ENCODE measurements around the gene FLT4. TPM values are rescaled to one million over a fixed set of nuclear protein-coding genes. Genes with fewer than 3 reads are reported as not detected.

Gene FLT4
- total and polyA plus RNA-seq, 12 donors: 3.3 to 80.1 (median 25.5) TPM

DNA sequence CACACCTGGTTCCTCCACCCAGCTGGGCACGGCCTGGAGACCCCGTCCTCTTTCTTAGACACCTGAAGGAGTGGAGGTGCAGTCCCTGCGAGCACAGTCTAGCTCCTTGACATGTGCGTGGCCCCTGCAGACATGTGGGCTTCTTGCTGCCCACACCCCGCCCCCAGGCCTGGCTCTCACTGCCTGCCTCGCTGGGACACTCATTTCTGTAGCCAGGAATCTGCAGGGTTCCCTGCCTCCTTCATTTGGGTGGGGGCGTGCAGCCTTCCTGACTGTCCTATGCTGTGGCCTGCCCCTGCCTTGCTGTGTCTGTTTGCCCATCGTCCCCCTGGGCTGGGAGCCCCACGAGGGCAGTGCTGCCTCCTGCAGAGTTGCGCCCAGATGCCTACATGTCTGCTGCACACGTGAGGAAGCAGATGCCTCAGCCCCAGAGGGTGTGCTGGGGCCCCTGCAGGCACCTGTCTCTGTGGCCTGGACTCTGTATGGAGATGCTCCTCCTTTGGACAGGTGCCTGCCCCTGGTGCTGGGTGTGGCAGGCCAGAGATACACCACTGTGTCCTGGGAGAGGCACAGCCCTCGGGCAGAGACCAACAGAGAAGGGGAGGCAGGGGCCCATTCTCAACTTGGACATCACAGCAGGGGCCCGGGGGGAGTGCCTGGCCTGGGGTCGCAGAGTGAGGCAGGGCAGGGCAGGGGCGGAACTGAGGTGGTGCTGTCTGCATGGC is 22.6 kb downstream of the FLT4 start:
- intact Hi-C loops (cut with DNase I): no loop called here
- Histone ChIP-seq H3K9me3 (replicated peaks in 1 of 3) (no peaks in the 10 kb centered on the region), H3K4me3 (no peak overlapping the region), H3K27me3 (no peaks in the 10 kb centered on the region), H3K36me3 (replicated peaks in 1 of 2) (no peaks in the 10 kb centered on the region), H3K27ac (no peak overlapping the region), H3K4me1 (replicated peaks in 1 of 2) (no peaks in the 10 kb centered on the region)
- WGBS, 4 donors: 77 to 90% (median 80%) methylated on average over 2 to 15 of the region's 15 CpGs
- DNase-seq: no peak
- TF ChIP-seq POLR2A (IDR thresholded peaks at IDR 0.05) (no peak), CTCF (IDR thresholded peaks at IDR 0.05) (no peak)

DNA sequence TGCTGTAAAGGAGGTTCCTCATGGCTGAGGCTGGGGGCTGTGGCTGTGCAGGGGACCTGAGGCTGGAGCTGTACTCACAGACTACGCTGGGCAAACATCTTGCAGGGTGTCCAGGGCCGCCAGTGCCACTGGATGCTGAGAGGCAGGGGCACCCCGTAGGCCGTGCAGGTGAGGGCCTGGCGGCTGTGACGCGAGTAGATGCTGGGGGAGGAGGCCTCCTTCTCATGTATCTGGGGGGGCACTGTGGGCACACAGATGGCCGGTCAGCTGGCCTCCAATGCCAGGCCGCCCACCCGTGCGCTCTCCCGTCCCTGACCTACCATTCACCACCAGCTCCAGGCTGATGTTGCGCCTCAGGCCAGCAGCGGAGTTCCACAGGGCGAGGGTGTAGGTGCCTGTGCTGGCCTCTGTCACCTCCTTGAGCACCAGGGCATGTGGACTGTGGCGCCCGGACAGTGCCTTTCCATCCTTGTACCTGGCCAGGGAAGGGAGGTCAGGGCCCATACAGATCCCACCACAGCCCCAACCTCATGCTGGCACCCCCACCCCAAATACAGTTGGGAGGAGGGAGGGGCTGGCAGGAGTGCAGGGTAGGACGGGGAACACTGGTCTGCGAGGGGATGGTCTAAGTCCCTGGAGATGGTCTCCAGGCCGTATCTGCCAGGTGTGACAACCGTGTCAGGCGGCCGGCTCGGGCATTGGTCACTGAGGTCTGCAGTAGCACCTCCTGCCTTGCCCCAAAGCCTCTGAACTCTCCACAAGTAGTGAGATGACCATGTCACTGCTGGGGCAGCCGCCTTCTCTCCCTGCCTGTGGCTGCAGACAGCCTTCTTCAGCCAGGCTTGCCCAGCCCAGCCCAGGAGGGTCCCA is 23.4 kb downstream of the FLT4 start:
- no peak for DNase-seq
- Histone ChIP-seq H3K27ac (no peak overlapping the region), H3K9me3 (replicated peaks in 1 of 3) (no peaks in the 10 kb centered on the region), H3K4me3 (no peak overlapping the region), H3K4me1 (replicated peaks in 1 of 2) (no peaks in the 10 kb centered on the region), H3K36me3 (replicated peaks in 1 of 2) (no peaks in the 10 kb centered on the region), H3K27me3 (no peaks in the 10 kb centered on the region)
- no peak for TF ChIP-seq POLR2A (IDR thresholded peaks at IDR 0.05)
- TF ChIP-seq CTCF (IDR thresholded peaks at IDR 0.05): no peak
- 84 to 89% (median 88%) methylated on average over 6 to 25 of the region's 25 CpGs for WGBS, 4 donors
- intact Hi-C loops (cut with DNase I): no loop called here

GRCh38 chr5:180625125-180625790 is 24.1 kb downstream of the FLT4 start:
- TF ChIP-seq CTCF (IDR thresholded peaks at IDR 0.05) (no peak), POLR2A (IDR thresholded peaks at IDR 0.05) (no peak)
- H3K9me3 ChIP-seq (replicated peaks in 1 of 3): no peaks in the 10 kb centered on the region
- no peaks in the 10 kb centered on the region for H3K36me3 ChIP-seq (replicated peaks in 1 of 2)
- H3K4me3 ChIP-seq: no peak overlapping the region
- intact Hi-C loops (cut with DNase I): no loop called here
- 68 to 86% (median 82%) methylated on average over 7 to 10 of the region's 10 CpGs for WGBS, 4 donors
- no peaks in the 10 kb centered on the region for H3K4me1 ChIP-seq (replicated peaks in 1 of 2)
- DNase-seq: no peak
- no peak overlapping the region for H3K27ac ChIP-seq
- no peaks in the 10 kb centered on the region for H3K27me3 ChIP-seq

- WGBS, 4 donors: 45 to 64% (median 58%) methylated on average over 1 to 5 of the region's 5 CpGs
- Histone ChIP-seq H3K27me3 (peaks cover 5% of the 10 kb centered on the region), H3K4me3 (no peak overlapping the region), H3K36me3 (replicated peaks in 1 of 2) (no peaks in the 10 kb centered on the region), H3K4me1 (replicated peaks in 1 of 2) (no peaks in the 10 kb centered on the region), H3K27ac (peak overlapping the region in 1 of 5 donors; percentile 16), H3K9me3 (replicated peaks in 1 of 3) (no peaks in the 10 kb centered on the region)
- no peak for TF ChIP-seq POLR2A (IDR thresholded peaks at IDR 0.05)
- no peak for TF ChIP-seq CTCF (IDR thresholded peaks at IDR 0.05)
- intact Hi-C loops (cut with DNase I): no loop called here
- no peak for DNase-seq
These were observed 24.8 kb downstream of the FLT4 start for GRCh38 chr5:180624587-180624986.
